ENCODE measurements around the gene PANK2.
"Not testable (repeated sequence)": the region's sequence is repeated elsewhere in the genome, so short reads cannot be mapped to it uniquely, and the experiment has no call there.

Gene PANK2

DNA sequence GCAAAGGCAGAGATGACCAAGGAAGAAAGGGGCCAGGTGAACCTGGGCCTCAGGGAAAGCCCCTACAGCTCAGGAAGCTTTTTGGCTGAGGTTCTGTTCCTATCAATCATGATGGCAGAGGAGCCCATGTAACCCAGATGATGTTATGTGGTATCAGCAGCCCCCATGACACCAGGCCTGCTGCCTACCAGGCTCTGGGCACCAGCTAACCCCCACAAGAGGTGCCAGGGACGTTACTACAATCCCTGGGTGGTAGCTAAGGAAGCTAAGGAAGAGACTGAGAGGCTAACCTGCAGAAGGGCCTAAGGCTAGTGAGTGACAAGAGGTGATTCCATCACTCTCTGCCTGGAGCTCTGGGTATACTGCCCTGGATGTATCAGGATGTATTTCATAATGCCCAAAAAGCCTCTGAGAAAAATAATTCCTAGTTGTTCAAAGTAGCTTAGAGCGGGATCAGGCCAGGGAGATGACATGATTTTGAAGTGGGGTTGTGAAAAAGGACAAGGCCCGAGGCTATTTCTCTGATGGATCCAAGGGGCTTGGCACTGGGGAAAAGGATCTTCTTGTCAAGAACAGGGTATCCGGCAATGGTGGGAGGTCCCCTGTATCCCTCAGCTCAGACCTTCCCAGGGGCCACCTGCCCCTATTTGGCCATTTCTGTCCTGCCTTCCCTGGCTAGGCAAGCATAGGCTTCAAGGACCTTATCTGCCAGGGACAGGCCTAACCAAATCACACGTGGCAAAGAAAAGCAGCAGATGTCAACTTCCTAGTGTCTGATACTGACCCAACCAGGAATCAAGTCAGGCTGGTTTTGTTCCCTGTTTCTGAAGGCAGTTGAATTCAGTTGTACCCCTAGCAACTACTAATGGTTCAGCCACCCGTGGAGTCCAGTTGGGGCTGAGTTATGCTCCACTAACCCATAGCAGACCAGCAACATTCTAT lies 41.3 kb downstream of the PANK2 start:
- no peak for DNase-seq

DNA sequence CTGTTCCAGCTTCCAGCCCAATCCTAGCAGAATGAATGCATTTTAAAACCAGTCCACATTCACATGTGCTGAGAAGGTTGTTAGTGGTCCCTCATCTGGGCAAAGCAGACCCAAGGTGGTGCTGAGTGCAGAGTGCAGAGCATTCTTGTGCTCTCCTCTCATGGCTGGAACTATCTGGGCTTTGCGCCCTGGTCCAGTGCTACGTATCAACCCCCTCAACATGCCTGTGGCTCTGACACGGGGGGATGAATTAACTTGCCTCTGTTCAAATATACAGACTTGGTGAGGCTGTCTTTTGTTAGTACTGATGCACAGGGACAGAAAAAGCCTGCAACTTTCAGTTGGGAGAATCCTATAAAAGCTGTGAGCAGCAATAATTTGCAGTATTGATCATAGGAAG lies 42.5 kb downstream of the PANK2 start:
- no peak for DNase-seq

GRCh38 chr20:3932277-3932676 lies 43.1 kb downstream of the PANK2 start:
- DNase-seq = no peak

- DNase-seq = no peak
Observed at GRCh38 chr20:3932681-3933080, 43.5 kb downstream of the PANK2 start.

DNA sequence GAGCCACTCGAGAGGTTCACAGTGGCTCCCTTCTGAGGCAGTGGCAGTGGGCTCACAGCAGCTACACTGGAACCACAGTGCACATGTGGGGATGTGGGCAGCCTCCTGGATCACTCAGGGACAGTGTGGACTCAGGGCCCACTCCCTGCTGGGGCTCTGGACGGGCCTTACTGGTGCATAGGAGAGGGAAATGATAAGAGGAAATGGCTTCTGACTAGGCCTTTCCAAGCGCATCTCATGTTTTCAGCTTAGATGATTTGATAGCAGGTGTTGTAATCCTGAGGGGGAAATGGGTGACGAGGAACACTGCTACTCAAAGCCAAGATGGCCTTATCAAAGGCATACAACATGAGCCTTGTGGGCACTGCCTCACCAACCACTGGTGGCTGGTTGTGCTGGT lies 44.0 kb downstream of the PANK2 start:
- no peak for DNase-seq

DNA sequence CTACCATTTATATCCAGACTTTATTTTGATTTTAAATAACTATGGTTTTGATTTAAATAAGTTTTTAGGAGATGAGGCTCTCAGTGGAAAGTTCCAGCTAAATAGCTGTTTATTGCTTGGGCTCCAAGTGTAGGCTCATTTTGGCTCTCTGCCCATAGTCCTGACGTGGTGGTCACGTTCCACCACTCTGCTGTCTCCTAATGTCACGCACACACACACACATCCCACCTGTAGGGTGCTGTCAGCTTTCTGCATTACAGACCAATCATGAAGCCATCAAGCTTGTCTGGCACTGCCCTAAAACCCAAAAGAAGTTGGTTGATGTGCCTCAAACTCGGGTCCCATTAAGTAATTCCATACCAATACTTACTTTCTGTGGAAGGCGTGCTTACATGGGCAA lies 45.4 kb downstream of the PANK2 start:
- no peak for DNase-seq

GRCh38 chr20:3935295-3935955 lies 46.2 kb downstream of the PANK2 start:
- DNase-seq = no peak

DNA sequence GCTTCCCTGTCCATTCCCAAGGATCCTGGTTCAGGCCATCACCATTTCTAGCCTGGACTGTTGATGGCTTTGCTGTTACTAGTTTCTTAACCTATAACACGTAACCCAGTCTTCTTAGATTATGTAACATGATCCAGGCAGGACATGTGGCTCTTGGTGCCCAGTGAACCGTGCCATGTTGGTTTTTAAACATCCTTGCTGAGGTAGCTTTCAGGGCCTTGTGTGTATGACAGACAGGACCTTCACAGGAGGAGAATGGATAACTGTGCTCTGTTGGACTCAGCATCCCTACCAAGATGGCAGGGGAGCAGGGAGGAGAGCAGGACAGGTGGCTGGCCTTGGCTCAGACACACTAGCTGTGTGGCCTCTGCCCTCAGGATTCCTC lies 46.8 kb downstream of the PANK2 start:
- DNase-seq = no peak

GRCh38 chr20:3937618-3938017 lies 48.4 kb downstream of the PANK2 start:
- no peak for DNase-seq

GRCh38 chr20:3940905-3941304 lies 51.7 kb downstream of the PANK2 start:
- no peak for DNase-seq

DNA sequence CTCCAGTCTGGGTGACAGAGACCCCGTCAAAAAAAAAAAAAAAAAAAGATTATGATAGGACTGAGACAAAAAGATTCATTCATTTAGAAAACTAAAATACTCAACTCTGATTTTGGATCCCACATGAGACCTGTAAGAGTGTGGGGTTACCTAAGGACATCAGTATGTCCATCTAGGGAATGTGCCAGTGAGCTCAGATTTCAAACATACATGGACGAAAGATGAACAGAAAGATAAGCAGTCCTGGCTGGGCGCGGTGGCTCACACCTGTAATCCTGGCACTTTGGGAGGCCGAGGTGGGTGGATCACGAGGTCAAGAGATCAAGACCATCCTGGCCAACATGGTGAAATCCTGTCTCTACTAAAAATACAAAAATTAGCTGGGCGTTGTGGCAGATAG lies 57.5 kb downstream of the PANK2 start:
- DNase-seq = not testable (repeated sequence)

- DNase-seq = no peak
Observed at GRCh38 chr20:3964719-3965118, 75.5 kb downstream of the PANK2 start.

DNA sequence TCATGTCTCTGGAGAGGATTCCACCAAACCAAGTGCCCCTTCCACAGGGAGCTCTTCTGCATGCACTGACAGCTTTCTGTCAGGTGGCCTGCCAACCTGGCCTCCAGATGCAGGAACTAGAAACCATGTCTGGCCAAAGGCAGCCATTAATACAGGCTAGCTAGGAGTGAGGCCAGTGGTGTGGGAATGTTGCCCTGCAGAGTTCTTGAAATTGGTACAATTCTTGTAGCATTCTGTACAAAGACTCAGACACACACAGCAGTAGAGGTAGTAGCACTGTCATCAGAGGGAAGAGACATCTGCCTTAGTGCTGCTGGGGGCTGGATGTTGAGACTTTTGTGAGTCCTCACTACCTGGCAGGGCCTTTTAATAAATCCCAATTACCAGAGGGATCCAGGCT lies 77.4 kb downstream of the PANK2 start:
- no peak for DNase-seq

GRCh38 chr20:3970016-3970415 lies 80.8 kb downstream of the PANK2 start:
- DNase-seq = no peak

DNA sequence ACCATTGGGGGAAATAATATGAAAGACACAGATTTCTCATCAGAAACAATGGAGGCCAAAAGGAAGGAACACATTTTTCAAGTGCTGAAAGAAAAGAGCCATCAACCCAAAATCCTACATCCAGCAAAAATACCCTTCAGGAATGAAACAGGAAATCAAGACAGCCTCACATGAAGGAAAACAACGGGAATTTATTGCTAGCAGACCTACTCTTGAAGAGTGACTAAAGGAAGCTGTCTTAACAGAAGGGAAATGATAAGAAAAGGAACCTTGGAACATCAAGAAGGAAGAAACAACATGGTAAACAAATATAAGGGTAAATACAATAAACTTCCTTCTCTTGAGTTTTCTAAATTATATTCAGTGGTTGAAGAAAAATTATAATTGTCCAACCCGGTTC lies 82.0 kb downstream of the PANK2 start:
- DNase-seq = no peak

GRCh38 chr20:3972161-3972560 lies 83.0 kb downstream of the PANK2 start:
- DNase-seq = no peak

GRCh38 chr20:3972631-3973030 lies 83.4 kb downstream of the PANK2 start:
- not testable (repeated sequence) for DNase-seq

- DNase-seq = no peak
Observed at GRCh38 chr20:3973705-3974104, 84.5 kb downstream of the PANK2 start.

- no peak for DNase-seq
Observed at GRCh38 chr20:3976511-3976910, 87.3 kb downstream of the PANK2 start.

Data from NK-92 treated with Interleukin-12 subunit alpha and Interleukin-12 subunit beta, amount 100 ng/mL, for 24 hours (cell line).